A673 (cell line): ENCODE measurements around the gene NRL. TPM values are rescaled to one million over a fixed set of nuclear protein-coding genes. Genes with fewer than 3 reads are reported as not detected.

Experiments
- BruUV-seq: library from RNA; stranded (reverse); fragments of 400-500 nt; replicated peaks from 2 replicates; lab custom pipeline; 2021; lab: Mats Ljungman, UMichigan
- CTCF ChIA-PET: fragments of 300-600 bp; sonication (Branson Sonifier 250); formaldehyde crosslinking; loops from one replicate; lab custom pipeline; 2022; ENCODE audit warnings: antibody characterized with exemption; lab: Charles Lee
- POLR2A ChIA-PET: fragments of 300-600 bp; sonication (Branson Sonifier 250); formaldehyde crosslinking; loops from one replicate; lab custom pipeline; 2022; ENCODE audit warnings: antibody characterized with exemption; ENCODE audit not compliant: low non-redundant PET; lab: Charles Lee
- DNase-seq: peaks from one replicate; pipeline ENCODE4 v3.0.0-alpha.2; 2015; ENCODE audit warnings: low spot score
- H3K27ac ChIP-seq: fragments of 200-600 bp; sonication (generic); 2 replicates; pipeline ENCODE4 v1.5.1; 2016; ENCODE audit warnings: mixed run types, low read depth, mild to moderate bottlenecking, mixed read lengths, antibody characterized with exemption, low read length; ENCODE audit not compliant: poor library complexity, severe bottlenecking
- H3K27me3 ChIP-seq: fragments of 200-600 bp; sonication (generic); replicated peaks from 2 replicates; pipeline ENCODE4 v1.6.1; 2017; ENCODE audit warnings: mixed run types, low read depth, mild to moderate bottlenecking, mixed read lengths, antibody characterized with exemption, low read length; ENCODE audit not compliant: insufficient read depth, poor library complexity
- H3K36me3 ChIP-seq: fragments of 200-600 bp; sonication (generic); 2 replicates; pipeline ENCODE4 v1.6.1; 2016; ENCODE audit warnings: mixed run types, mild to moderate bottlenecking, mixed read lengths, antibody characterized with exemption, low read length; ENCODE audit not compliant: insufficient read depth, poor library complexity, severe bottlenecking
- H3K4me1 ChIP-seq: fragments of 200-600 bp; sonication (generic); 2 replicates; pipeline ENCODE4 v1.6.1; 2017; ENCODE audit warnings: mixed run types, mild to moderate bottlenecking, mixed read lengths, antibody characterized with exemption, low read length; ENCODE audit not compliant: insufficient read depth, poor library complexity, severe bottlenecking
- H3K4me3 ChIP-seq: fragments of 200-600 bp; sonication (generic); 2 replicates; pipeline ENCODE4 v1.5.1; 2016; ENCODE audit warnings: low read depth, mixed run types, mild to moderate bottlenecking, mixed read lengths, low read length; ENCODE audit not compliant: poor library complexity, severe bottlenecking
- H3K9me3 ChIP-seq: fragments of 200-600 bp; sonication (generic); 2 replicates; pipeline ENCODE4 v1.6.1; 2016; ENCODE audit warnings: mixed run types, low read depth, mild to moderate bottlenecking, mixed read lengths, antibody characterized with exemption, low read length; ENCODE audit not compliant: poor library complexity, severe bottlenecking
- CTCF ChIP-seq: fragments of 300-800, 200-600 bp; sonication (generic); conservative IDR thresholded peaks from 2 replicates; pipeline ENCODE4 v1.5.1; 2017; ENCODE audit warnings: low read depth, mild to moderate bottlenecking, antibody characterized with exemption, low read length, moderate library complexity, mixed read lengths
- EZH2 ChIP-seq: fragments of 200-600 bp; sonication (generic); IDR thresholded peaks from 2 replicates; pipeline ENCODE4 v1.6.1; 2017; ENCODE audit warnings: borderline replicate concordance, low read depth, mild to moderate bottlenecking, mixed read lengths, antibody characterized with exemption, low read length; ENCODE audit not compliant: poor library complexity, severe bottlenecking
- intact Hi-C: fragments of 100-400 bp; cut with micrococcal nuclease; formaldehyde crosslinking; loops from one replicate; pipeline ENCODE4 v1.10.0; 2022; ENCODE audit not compliant: unreplicated experiment
- total RNA-seq: library from RNA; stranded (reverse); gene quantifications from 2 replicates; pipeline ENCODE4 v1.2.3, GENCODE V29; 2021

NRL gene
- total RNA-seq, 1 experiment from 2014 or later: 1.9 TPM

- peaks cover 28% of the 10 kb centered on the region for H3K36me3 ChIP-seq
- H3K4me3 ChIP-seq: peak within 1 kb of the TSS; percentile 100
- DNase-seq: peak; percentile 92
- H3K27ac ChIP-seq: peak within 1 kb of the TSS; percentile 84
- ChIA-PET POLR2A (interaction anchor here (0.5 to 0.7 kb wide), 3 partner anchors 10 to 111 kb away, joined by 3 to 4 read pairs (median 3); no protein-coding TSS in a partner anchor), CTCF (interaction anchor here (0.6 to 1.0 kb wide), 2 partner anchors 25 to 38 kb away, joined by 3 to 4 read pairs; partner anchors contain the start of gene IRF9)
- H3K27me3 ChIP-seq: no peaks in the 10 kb centered on the region
- TF ChIP-seq CTCF (no peak), EZH2 (no peak)
- BruUV-seq: no TSS peak
- H3K4me1 ChIP-seq: peaks cover 13% of the 10 kb centered on the region
- intact Hi-C loops: no loop called here
- no peaks in the 10 kb centered on the region for H3K9me3 ChIP-seq
These were observed 21.3 kb upstream of the NRL start, which contains the start of gene PSME1 for GRCh38 chr14:24135834-24136683. TSS of gene PSME1 (plus strand) at chr14:24136194. CDS start at chr14:24136263, 69 bp downstream.

- Histone ChIP-seq H3K4me3 (peak overlapping the region; percentile 100), H3K27me3 (no peaks in the 10 kb centered on the region), H3K36me3 (peaks cover 28% of the 10 kb centered on the region), H3K9me3 (no peaks in the 10 kb centered on the region), H3K4me1 (peaks cover 13% of the 10 kb centered on the region), H3K27ac (peak overlapping the region; percentile 18)
- POLR2A ChIA-PET: interaction anchor here (0.7 kb wide), 1 partner anchor 44 kb away, joined by 3 read pairs; no protein-coding TSS in a partner anchor
- BruUV-seq: no TSS peak
- TF ChIP-seq CTCF: no peak
- no peak for TF ChIP-seq EZH2
- CTCF ChIA-PET: interaction anchor here (0.6 to 1.0 kb wide), 2 partner anchors 26 to 38 kb away, joined by 3 to 4 read pairs; partner anchors contain the start of gene IRF9
- intact Hi-C loops: no loop called here
- no peak for DNase-seq
These were observed 20.8 kb upstream of the NRL start for GRCh38 chr14:24135584-24135833.

- Histone ChIP-seq H3K4me1 (peaks cover 7% of the 10 kb centered on the region), H3K27ac (no peak overlapping the region), H3K9me3 (no peaks in the 10 kb centered on the region), H3K27me3 (no peaks in the 10 kb centered on the region), H3K36me3 (peaks cover 16% of the 10 kb centered on the region), H3K4me3 (no peak overlapping the region)
- intact Hi-C loops: no loop called here
- no TSS peak for BruUV-seq
- ChIA-PET CTCF (no interaction called here), POLR2A (no interaction called here)
- DNase-seq: no peak
- TF ChIP-seq CTCF (no peak), EZH2 (no peak)
These were observed 19.0 kb upstream of the NRL start for GRCh38 chr14:24133735-24134134.
